HepG2 (cell line): ENCODE results near the gene HSDL1. TPM values are rescaled to one million over a fixed set of nuclear protein-coding genes. Genes with fewer than 3 reads are reported as not detected.

Experiments
- BRCA1 ChIP-seq: sonication (generic); formaldehyde crosslinking; IDR thresholded peaks from 2 replicates; pipeline ENCODE4 v1.4.0; 2020; ENCODE audit warnings: missing genetic modification reagents
- EP300 ChIP-seq, 3 experiments: sonication (generic) in 1 of 3; formaldehyde crosslinking in 1 of 3; IDR thresholded peaks; 2 replicates each; pipeline versions ENCODE4 v1.5.1 to v1.6.1; 2011 to 2020; ENCODE audit warnings: low read depth in 2 of 3, low read length in 2 of 3, borderline replicate concordance in 1 of 3, improper control_type of control experiment in 1 of 3, mild to moderate bottlenecking in 1 of 3, missing genetic modification reagents in 1 of 3, moderate library complexity in 1 of 3
- FLYWCH1 ChIP-seq: sonication (generic); formaldehyde crosslinking; IDR thresholded peaks from 2 replicates; pipeline ENCODE4 v1.8.1; 2023; ENCODE audit warnings: mild to moderate bottlenecking, missing genetic modification reagents
- FOXC1 ChIP-seq: sonication (generic); formaldehyde crosslinking; IDR thresholded peaks from 2 replicates; pipeline ENCODE4 v1.8.0; 2022; ENCODE audit warnings: mild to moderate bottlenecking, missing genetic modification reagents, borderline replicate concordance
- GLI4 ChIP-seq: sonication (generic); formaldehyde crosslinking; IDR thresholded peaks from 2 replicates; pipeline ENCODE4 v1.5.1; 2020; ENCODE audit warnings: missing genetic modification reagents, mild to moderate bottlenecking, moderate library complexity, borderline replicate concordance
- NR3C1 ChIP-seq: sonication (generic); formaldehyde crosslinking; IDR thresholded peaks from 2 replicates; pipeline ENCODE4 v1.4.0; 2020; ENCODE audit warnings: missing genetic modification reagents
- PRPF4 ChIP-seq: fragments of 200-400 bp; formaldehyde crosslinking; IDR thresholded peaks from 2 replicates; pipeline ENCODE4 v1.6.1; 2016; ENCODE audit warnings: low read length, low read depth; ENCODE audit not compliant: poor library complexity, severe bottlenecking
- TARDBP ChIP-seq: sonication (generic); formaldehyde crosslinking; IDR thresholded peaks from 2 replicates; pipeline ENCODE4 v1.8.0; 2022; ENCODE audit warnings: mild to moderate bottlenecking, missing genetic modification reagents
- ZNF317 ChIP-seq: sonication (generic); formaldehyde crosslinking; IDR thresholded peaks from 2 replicates; pipeline ENCODE4 v1.5.0; 2020; ENCODE audit warnings: mild to moderate bottlenecking, missing genetic modification reagents
- ZNF569 ChIP-seq: sonication (generic); formaldehyde crosslinking; IDR thresholded peaks from 2 replicates; pipeline ENCODE4 v1.5.0; 2020; ENCODE audit warnings: mild to moderate bottlenecking, missing genetic modification reagents, moderate library complexity, borderline replicate concordance
- ZNF577 ChIP-seq: sonication (generic); formaldehyde crosslinking; IDR thresholded peaks from 2 replicates; pipeline ENCODE4 v1.4.0; 2020; ENCODE audit warnings: mild to moderate bottlenecking, low read depth, missing genetic modification reagents, borderline replicate concordance
- ZNF672 ChIP-seq: sonication (generic); formaldehyde crosslinking; IDR thresholded peaks from 2 replicates; pipeline ENCODE4 v1.8.1; 2022; ENCODE audit warnings: missing genetic modification reagents
- polyA plus RNA-seq, 8 experiments: library from polyadenylated mRNA; depleted of rRNA in 3 of 8; stranded (reverse) in 7 of 8; unstranded in 1 of 8; fragments of >200 nt; fragmentation: Illumina TruSeq in 4 of 8; extraction: Trizol in 4 of 8; gene quantifications; 2 replicates each; pipeline versions ENCODE4 v1.2.1 to v1.2.3, GENCODE V29; 2011 to 2016; ENCODE audit warnings: low read depth in 4 of 8, missing spikeins in 1 of 8, mixed read lengths in 1 of 8; ENCODE audit not compliant: insufficient read depth in 1 of 8
- total RNA-seq, 5 experiments: library from RNA; depleted of rRNA; stranded (reverse); fragments of >200 nt; fragmentation: Illumina TruSeq; extraction: Trizol; gene quantifications; 2 replicates each; pipeline ENCODE4 v1.2.3, GENCODE V29; 2016; ENCODE audit warnings: low read depth in 1 of 5
- TF ChIP-seq, protein P1 (sequence below): sonication (generic); formaldehyde crosslinking; IDR thresholded peaks from 2 replicates; pipeline ENCODE4 v1.8.0; 2022; ENCODE audit warnings: missing genetic modification reagents, mild to moderate bottlenecking, inconsistent platforms, borderline replicate concordance
- TF ChIP-seq, protein P2 (sequence below): sonication (generic); formaldehyde crosslinking; IDR thresholded peaks from 2 replicates; pipeline ENCODE4 v1.5.1; 2020; ENCODE audit warnings: mild to moderate bottlenecking, moderate library complexity, missing genetic modification reagents
- TF ChIP-seq, protein P3 (sequence below), 2 experiments: sonication (generic) in 1 of 2; formaldehyde crosslinking in 1 of 2; IDR thresholded peaks; 2 replicates each; pipeline versions ENCODE4 v1.4.0 to v1.6.1; 2018 to 2020; ENCODE audit warnings: missing genetic modification reagents in 2 of 2, borderline replicate concordance in 1 of 2, low read depth in 1 of 2, mild to moderate bottlenecking in 1 of 2, missing biosample characterization in 1 of 2
- TF ChIP-seq, protein P4 (sequence below): IDR thresholded peaks from 2 replicates; pipeline ENCODE4 v1.6.1; 2012; ENCODE audit warnings: low read length, improper control_type of control experiment

The HSDL1 gene
- total and polyA plus RNA-seq, 2 of the 13 experiments (the other 11 are each of a cell fraction or from before 2014, with no cell fraction given) = 49.2 to 49.7 TPM

DNA sequence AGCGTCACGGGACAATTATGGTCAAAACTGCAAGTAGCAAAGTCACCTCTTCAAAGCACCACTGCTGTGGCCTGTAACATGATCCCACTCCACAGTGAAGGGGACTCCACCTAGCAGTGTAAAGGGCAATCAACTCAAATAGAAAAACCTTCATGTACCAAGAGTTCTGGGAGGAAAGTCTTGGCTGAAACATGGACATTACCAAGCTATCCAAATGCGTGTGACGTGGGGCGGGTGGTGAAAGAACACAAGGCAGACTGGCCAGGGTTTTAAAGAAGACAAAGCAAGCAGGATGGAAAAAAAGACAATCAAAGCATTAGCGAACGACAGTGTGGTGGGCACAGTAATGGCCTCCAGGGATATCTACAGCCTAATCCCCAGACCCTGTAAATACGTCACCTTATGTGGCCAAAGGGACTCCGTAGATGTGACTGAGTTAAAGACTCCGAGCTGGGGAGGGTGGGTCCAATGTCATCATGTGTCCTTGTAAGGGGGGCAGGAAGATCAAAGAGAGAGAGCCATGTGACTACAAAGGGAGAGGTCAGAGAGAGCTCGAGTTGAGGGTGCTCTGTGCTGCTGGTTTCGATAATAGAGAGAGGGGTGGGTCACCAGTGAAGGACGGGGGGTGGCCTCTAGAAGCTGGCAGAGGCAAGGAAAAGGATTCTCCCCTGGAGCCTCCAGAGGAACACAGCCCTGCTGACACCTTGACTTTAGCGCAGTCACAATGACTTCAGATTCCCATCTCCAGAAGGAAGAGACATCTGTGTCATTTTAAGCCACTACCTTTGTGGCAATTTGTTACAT lies 6.0 kb downstream of the HSDL1 start (continued):
- TF ChIP-seq, protein P1, sequence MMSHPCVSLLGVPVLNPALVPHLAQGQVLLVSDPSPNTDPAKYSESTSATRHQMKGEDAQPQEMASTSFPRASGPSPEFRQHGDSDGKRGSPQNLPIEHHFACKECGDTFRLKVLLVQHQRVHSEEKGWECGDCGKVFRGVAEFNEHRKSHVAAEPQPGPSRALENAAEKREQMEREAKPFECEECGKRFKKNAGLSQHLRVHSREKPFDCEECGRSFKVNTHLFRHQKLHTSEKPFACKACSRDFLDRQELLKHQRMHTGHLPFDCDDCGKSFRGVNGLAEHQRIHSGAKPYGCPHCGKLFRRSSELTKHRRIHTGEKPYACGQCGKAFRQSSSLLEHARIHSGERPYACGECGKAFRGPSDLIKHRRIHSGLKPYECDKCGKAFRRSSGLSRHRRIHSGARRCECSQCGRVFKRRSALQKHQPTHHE = no peak
- TF ChIP-seq NR3C1 (CRISPR knock-in tag) = no peak
- no peak for TF ChIP-seq ZNF317 (CRISPR knock-in tag)
- TF ChIP-seq PRPF4 = no peak
- TF ChIP-seq TARDBP = peak; percentile 78
- TF ChIP-seq ZNF577 (CRISPR knock-in tag) = no peak
- TF ChIP-seq FOXC1 = peak; percentile 83
- TF ChIP-seq ZNF569 (CRISPR knock-in tag) = no peak
- TF ChIP-seq, protein P2, sequence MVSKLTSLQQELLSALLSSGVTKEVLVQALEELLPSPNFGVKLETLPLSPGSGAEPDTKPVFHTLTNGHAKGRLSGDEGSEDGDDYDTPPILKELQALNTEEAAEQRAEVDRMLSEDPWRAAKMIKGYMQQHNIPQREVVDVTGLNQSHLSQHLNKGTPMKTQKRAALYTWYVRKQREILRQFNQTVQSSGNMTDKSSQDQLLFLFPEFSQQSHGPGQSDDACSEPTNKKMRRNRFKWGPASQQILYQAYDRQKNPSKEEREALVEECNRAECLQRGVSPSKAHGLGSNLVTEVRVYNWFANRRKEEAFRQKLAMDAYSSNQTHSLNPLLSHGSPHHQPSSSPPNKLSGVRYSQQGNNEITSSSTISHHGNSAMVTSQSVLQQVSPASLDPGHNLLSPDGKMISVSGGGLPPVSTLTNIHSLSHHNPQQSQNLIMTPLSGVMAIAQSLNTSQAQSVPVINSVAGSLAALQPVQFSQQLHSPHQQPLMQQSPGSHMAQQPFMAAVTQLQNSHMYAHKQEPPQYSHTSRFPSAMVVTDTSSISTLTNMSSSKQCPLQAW (CRISPR knock-in tag) = peak; percentile 90
- no peak for TF ChIP-seq ZNF672 (CRISPR knock-in tag)
- TF ChIP-seq EP300 (IDR thresholded peaks at IDR 0.05; ENCODE audit: low read depth in 2 of 2, low read length in 2 of 2) = peak in 1 of 2 experiments; percentile 67; a peak in 2 of 4 replicates
- peak; percentile 74 for TF ChIP-seq EP300 (CRISPR knock-in tag; IDR thresholded peaks at IDR 0.05; ENCODE audit: borderline replicate concordance)
- no peak for TF ChIP-seq BRCA1 (CRISPR knock-in tag)
- TF ChIP-seq FLYWCH1 (CRISPR knock-in tag) = no peak
- TF ChIP-seq, protein P3, sequence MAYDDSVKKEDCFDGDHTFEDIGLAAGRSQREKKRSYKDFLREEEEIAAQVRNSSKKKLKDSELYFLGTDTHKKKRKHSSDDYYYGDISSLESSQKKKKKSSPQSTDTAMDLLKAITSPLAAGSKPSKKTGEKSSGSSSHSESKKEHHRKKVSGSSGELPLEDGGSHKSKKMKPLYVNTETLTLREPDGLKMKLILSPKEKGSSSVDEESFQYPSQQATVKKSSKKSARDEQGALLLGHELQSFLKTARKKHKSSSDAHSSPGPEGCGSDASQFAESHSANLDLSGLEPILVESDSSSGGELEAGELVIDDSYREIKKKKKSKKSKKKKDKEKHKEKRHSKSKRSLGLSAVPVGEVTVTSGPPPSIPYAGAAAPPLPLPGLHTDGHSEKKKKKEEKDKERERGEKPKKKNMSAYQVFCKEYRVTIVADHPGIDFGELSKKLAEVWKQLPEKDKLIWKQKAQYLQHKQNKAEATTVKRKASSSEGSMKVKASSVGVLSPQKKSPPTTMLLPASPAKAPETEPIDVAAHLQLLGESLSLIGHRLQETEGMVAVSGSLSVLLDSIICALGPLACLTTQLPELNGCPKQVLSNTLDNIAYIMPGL (CRISPR knock-in tag; IDR thresholded peaks at IDR 0.05; ENCODE audit: borderline replicate concordance in 1 of 2, low read depth in 1 of 2) = peak in 1 of 2 experiments; percentile 55; a peak in 1 of 4 replicates
- peak; percentile 70; the same call in 1 of the 2 replicates for TF ChIP-seq GLI4 (CRISPR knock-in tag)
- TF ChIP-seq, protein P4, sequence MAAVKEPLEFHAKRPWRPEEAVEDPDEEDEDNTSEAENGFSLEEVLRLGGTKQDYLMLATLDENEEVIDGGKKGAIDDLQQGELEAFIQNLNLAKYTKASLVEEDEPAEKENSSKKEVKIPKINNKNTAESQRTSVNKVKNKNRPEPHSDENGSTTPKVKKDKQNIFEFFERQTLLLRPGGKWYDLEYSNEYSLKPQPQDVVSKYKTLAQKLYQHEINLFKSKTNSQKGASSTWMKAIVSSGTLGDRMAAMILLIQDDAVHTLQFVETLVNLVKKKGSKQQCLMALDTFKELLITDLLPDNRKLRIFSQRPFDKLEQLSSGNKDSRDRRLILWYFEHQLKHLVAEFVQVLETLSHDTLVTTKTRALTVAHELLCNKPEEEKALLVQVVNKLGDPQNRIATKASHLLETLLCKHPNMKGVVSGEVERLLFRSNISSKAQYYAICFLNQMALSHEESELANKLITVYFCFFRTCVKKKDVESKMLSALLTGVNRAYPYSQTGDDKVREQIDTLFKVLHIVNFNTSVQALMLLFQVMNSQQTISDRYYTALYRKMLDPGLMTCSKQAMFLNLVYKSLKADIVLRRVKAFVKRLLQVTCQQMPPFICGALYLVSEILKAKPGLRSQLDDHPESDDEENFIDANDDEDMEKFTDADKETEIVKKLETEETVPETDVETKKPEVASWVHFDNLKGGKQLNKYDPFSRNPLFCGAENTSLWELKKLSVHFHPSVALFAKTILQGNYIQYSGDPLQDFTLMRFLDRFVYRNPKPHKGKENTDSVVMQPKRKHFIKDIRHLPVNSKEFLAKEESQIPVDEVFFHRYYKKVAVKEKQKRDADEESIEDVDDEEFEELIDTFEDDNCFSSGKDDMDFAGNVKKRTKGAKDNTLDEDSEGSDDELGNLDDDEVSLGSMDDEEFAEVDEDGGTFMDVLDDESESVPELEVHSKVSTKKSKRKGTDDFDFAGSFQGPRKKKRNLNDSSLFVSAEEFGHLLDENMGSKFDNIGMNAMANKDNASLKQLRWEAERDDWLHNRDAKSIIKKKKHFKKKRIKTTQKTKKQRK = no peak
